Neural progenitor cell (in vitro differentiated cells): ENCODE measurements around the gene WSCD2.

Experiments used
- CTCF ChIP-seq: fragments of 200-600 bp; sonication (generic); IDR thresholded peaks from 2 replicates; pipeline ENCODE4 v1.5.1; 2017; ENCODE audit warnings: antibody characterized with exemption, mild to moderate bottlenecking
- EZH2 ChIP-seq: fragments of 200-600 bp; sonication (generic); IDR thresholded peaks from 2 replicates; pipeline ENCODE4 v1.6.1; 2017; ENCODE audit warnings: antibody characterized with exemption, mild to moderate bottlenecking, moderate library complexity
- EZH2phosphoT487 ChIP-seq: fragments of 200-600 bp; sonication (generic); IDR thresholded peaks from 2 replicates; pipeline ENCODE4 v1.6.1; 2017; ENCODE audit warnings: antibody characterized with exemption

DNA sequence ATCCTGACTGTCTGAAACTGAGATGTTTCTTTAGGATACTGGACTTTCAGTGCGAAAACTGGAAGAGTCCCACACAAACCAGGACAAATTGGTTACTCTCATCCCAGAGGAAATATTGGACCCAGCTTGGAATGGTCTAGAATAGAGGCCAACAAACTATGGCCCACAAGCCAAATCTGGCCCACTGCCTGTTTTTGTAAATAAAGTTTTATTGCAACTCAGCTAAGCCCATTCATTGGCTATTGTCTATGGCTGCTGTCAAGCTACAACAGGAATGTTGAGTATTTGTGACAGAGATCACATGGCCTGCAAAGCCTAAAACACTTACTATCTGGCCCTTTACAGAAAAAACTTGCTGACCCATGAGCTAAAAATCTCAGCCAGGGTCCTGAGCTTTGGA, 6.5 kb downstream of the WSCD2 start:
- TF ChIP-seq CTCF (no peak), EZH2 (no peak), EZH2phosphoT487 (no peak)
